Nephron (organoid): Measurements from ENCODE around the gene NCAPH2.

ENCODE experiments used
- H3K27ac Mint-ChIP-seq, 3 experiments: 2 replicates each; pipeline ENCODE4 v1.8.0; 2020; ENCODE audit warnings: mixed read lengths in 3 of 3, mild to moderate bottlenecking in 2 of 3, moderate library complexity in 1 of 3
- H3K27me3 Mint-ChIP-seq: 2 replicates; pipeline ENCODE4 v1.8.0; 2021; ENCODE audit warnings: low read depth, mild to moderate bottlenecking, moderate library complexity, mixed read lengths
- H3K36me3 Mint-ChIP-seq: 2 replicates; pipeline ENCODE4 v1.8.0; 2020; ENCODE audit warnings: low read depth, mixed read lengths
- H3K4me1 Mint-ChIP-seq: 2 replicates; pipeline ENCODE4 v1.8.0; 2020; ENCODE audit warnings: mixed read lengths
- H3K4me3 Mint-ChIP-seq, 3 experiments: 2 replicates each; pipeline ENCODE4 v1.8.0; 2020; ENCODE audit warnings: mild to moderate bottlenecking in 3 of 3, mixed read lengths in 3 of 3, moderate library complexity in 2 of 3
- H3K9me3 Mint-ChIP-seq: 2 replicates; pipeline ENCODE4 v1.8.0; 2020; ENCODE audit warnings: mixed read lengths
- TF ChIP-seq, protein P1 (sequence below), 3 experiments: fragments of 200-600 bp; sonication (generic); IDR thresholded peaks; one replicate each; pipeline ENCODE4 v1.5.0; 2021; ENCODE audit warnings: antibody characterized with exemption in 3 of 3; ENCODE audit not compliant: unreplicated experiment in 3 of 3

The NCAPH2 gene

DNA sequence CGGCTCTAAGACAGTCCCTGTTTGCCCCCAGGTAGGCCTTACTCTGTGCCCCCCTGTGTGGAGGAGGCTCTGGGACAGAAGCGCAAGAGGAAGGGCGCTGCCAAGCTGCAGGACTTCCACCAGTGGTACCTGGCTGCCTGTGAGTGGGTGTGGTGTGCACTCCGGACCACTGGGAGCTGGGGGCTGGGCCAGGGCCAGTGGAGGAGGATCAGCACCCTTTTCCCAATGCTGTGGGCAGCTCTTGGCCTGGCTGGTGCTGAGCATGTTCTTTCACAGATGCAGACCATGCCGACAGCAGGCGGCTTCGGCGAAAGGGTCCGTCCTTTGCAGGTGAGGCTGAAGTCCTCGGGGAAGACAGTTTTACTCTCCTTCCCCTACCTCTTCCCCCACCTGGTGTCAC, 13.7 kb downstream of the NCAPH2 start:
- H3K9me3 Mint-ChIP-seq, result no peaks in the 10 kb centered on the region
- TF ChIP-seq, protein P1, sequence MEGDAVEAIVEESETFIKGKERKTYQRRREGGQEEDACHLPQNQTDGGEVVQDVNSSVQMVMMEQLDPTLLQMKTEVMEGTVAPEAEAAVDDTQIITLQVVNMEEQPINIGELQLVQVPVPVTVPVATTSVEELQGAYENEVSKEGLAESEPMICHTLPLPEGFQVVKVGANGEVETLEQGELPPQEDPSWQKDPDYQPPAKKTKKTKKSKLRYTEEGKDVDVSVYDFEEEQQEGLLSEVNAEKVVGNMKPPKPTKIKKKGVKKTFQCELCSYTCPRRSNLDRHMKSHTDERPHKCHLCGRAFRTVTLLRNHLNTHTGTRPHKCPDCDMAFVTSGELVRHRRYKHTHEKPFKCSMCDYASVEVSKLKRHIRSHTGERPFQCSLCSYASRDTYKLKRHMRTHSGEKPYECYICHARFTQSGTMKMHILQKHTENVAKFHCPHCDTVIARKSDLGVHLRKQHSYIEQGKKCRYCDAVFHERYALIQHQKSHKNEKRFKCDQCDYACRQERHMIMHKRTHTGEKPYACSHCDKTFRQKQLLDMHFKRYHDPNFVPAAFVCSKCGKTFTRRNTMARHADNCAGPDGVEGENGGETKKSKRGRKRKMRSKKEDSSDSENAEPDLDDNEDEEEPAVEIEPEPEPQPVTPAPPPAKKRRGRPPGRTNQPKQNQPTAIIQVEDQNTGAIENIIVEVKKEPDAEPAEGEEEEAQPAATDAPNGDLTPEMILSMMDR (IDR thresholded peaks at IDR 0.05; ENCODE audit: unreplicated experiment in 3 of 3), result no peak
- H3K4me3 Mint-ChIP-seq, result peak overlapping the region in 1 of 3 experiments; percentile 35
- no peaks in the 10 kb centered on the region for H3K27me3 Mint-ChIP-seq
- H3K36me3 Mint-ChIP-seq, result peaks cover 20% of the 10 kb centered on the region
- no peak overlapping the region for H3K27ac Mint-ChIP-seq
- H3K4me1 Mint-ChIP-seq, result peaks cover 6% of the 10 kb centered on the region

DNA sequence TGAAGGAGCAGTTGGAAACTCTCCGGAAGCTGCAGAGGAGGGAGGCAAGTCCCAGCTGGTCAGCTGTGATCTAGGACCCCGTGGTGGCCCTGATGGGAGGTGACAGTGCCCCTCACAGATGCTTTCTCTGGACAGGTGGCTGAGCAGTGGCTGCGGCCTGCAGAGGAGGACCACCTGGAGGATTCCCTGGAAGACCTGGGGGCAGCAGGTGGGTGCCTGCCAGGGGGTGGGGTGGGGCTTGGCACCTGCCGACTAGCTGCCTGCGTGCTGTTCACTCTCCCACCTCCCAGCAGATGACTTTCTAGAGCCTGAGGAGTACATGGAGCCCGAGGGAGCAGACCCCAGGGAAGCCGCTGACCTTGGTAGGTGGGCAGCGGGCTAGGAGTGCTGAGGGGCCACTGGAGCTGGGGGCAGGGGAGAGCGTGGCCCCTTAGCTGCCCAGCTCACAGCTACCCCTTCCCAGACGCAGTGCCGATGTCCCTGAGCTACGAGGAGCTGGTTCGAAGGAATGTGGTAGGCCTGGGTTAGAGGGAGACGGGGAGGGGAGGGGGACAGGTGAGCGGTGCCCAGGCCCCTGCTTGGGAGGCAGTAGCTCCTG, 14.3 kb downstream of the NCAPH2 start:
- peaks cover 16% of the 10 kb centered on the region for H3K36me3 Mint-ChIP-seq
- peak overlapping the region in 1 of 3 experiments; percentile 35 for H3K4me3 Mint-ChIP-seq

DNA sequence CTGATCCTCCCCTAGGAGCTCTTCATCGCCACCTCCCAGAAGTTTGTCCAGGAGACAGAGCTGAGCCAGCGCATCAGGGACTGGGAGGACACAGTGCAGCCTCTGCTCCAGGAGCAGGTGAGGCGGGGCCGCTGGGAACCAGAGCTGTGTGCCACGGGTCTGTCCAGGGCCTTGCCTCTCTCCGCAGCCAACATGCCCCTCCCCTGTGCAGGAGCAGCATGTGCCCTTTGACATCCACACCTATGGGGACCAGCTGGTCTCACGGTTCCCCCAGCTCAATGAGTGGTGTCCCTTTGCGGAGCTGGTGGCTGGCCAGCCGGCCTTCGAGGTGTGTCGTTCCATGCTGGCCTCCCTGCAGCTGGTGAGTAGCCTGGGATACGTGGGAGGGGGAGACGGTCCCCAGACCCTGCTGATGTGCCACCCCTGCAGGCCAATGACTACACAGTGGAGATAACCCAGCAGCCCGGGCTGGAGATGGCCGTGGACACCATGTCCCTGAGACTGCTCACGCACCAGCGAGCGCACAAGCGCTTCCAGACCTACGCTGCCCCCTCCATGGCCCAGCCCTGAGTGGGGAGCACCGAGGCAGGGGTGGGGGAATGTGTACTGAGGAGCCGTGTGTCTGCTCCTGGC, 14.9 kb downstream of the NCAPH2 start:
- Mint-ChIP-seq H3K4me3 (peak overlapping the region; percentile 23 to 71 (median 58)), H3K27ac (no peak overlapping the region), H3K4me1 (peaks cover 6% of the 10 kb centered on the region), H3K27me3 (peaks cover 8% of the 10 kb centered on the region), H3K9me3 (no peaks in the 10 kb centered on the region), H3K36me3 (peaks cover 16% of the 10 kb centered on the region)
- TF ChIP-seq, protein P1 (IDR thresholded peaks at IDR 0.05; ENCODE audit: unreplicated experiment in 3 of 3), result no peak

More for the DNA sequence above, 14.3 kb downstream of the NCAPH2 start:
- TF ChIP-seq, protein P1 (IDR thresholded peaks at IDR 0.05; ENCODE audit: unreplicated experiment in 3 of 3), result no peak
- Mint-ChIP-seq H3K27me3 (peaks cover 2% of the 10 kb centered on the region), H3K9me3 (no peaks in the 10 kb centered on the region), H3K27ac (no peak overlapping the region), H3K4me1 (peaks cover 6% of the 10 kb centered on the region)

DNA sequence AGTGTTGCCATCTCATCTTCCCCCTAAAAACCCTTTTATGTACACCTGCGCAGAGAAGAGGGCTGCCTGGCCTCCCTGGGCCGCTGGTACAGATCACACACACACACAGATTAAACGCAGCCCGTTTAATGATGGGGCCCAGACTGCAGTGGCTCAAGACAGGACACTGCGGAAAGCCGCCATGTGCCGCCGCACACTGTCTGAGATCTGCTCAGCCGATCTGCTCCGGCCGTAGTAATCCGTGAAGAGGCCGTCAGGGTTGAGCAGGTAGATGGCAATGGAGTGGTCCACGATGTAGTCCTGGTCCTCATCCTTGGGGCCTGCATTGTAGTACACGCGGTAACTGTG, 15.4 kb downstream of the NCAPH2 start:
- H3K36me3 Mint-ChIP-seq, result peaks cover 16% of the 10 kb centered on the region
- peaks cover 12% of the 10 kb centered on the region for H3K27me3 Mint-ChIP-seq

DNA sequence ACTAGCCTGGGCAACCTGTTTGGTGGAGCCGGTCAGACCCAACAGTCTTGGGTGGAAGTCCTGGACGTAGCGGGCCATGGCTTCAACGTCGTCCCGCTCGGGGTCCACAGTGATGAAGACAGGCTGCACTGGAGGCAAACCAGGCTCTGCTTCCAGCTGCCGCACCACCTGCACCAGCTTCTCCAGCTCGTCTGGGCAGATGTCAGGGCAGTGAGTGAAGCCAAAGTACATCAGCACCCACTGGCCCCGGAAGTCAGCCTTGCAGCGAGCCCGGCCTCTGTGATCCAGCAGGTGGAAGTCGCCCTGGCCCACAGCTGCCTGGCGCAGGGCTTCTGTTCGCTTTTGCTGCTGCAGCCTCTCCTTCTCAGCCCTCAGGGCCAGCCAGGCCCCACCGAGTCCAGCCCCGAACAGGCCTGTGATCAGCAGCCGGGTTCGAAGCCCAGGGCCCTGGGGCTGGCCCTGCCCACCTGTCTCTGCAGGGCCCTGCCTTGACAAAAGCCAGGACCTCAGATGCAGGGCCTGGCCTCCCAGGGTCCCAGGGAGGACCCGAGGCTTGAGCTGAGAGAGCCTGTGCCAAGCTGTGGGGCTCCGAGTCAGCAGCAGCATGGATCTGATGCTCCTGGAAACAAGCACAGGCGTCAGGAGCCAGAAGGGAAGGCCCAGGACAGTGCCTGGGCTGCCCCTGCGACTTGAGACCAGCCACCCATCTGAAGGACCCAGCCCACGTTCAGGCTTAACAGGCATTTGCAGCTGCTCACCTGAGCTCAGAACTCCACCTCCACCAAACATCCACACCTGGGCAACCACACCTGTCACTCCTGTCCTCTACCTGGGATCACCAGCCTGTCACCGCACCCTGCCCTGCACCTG, 16.0 kb downstream of the NCAPH2 start:
- Mint-ChIP-seq H3K36me3 (peaks cover 16% of the 10 kb centered on the region), H3K9me3 (no peaks in the 10 kb centered on the region), H3K27me3 (peaks cover 18% of the 10 kb centered on the region), H3K4me1 (peaks cover 6% of the 10 kb centered on the region), H3K27ac (peak overlapping the region; percentile 61 to 86 (median 85)), H3K4me3 (peak overlapping the region; percentile 89 to 93 (median 91))
- TF ChIP-seq, protein P1 (IDR thresholded peaks at IDR 0.05; ENCODE audit: unreplicated experiment in 3 of 3), result no peak

More for the DNA sequence above, 15.4 kb downstream of the NCAPH2 start:
- Mint-ChIP-seq H3K4me1 (peaks cover 6% of the 10 kb centered on the region), H3K27ac (no peak overlapping the region), H3K9me3 (no peaks in the 10 kb centered on the region), H3K4me3 (peak overlapping the region; percentile 23 to 71 (median 58))
- TF ChIP-seq, protein P1 (IDR thresholded peaks at IDR 0.05; ENCODE audit: unreplicated experiment in 3 of 3), result no peak
